ENCODE data around the gene ARSG. TPM values are rescaled to one million over a fixed set of nuclear protein-coding genes. Genes with fewer than 3 reads are reported as not detected.
"Not testable (repeated sequence)": the region's sequence is repeated elsewhere in the genome, so short reads cannot be mapped to it uniquely, and the experiment has no call there.

ARSG gene
- polyA plus RNA-seq, 1 donor from 2014 or later: 16.9 TPM

DNA sequence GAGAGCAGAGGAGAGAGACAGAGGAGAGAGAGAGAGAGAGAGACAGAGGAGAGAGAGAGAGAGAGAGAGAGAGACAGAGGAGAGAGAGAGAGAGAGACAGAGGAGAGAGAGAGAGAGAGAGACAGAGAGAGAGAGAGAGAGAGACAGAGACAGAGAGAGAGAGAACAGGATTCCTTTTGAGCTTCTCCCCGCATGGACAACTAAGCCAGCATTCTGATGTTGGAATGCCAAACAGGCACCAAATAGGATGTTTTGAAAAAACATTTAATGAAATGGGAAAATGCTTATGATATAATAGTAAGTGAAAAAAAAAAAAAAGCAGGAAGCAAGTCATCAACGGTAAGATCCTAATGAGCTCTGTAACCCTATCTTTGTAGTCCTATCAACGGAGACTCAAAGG, 60.7 kb downstream of the ARSG start:
- H3K36me3 ChIP-seq (ENCODE audit: insufficient read depth, low read length): no peaks in the 10 kb centered on the region
- no peaks in the 10 kb centered on the region for H3K9me3 ChIP-seq (ENCODE audit: low read length)
- H3K4me3 ChIP-seq (ENCODE audit: low read length): no peak overlapping the region
- H3K27me3 ChIP-seq (ENCODE audit: insufficient read depth, low read depth, low read length): no peaks in the 10 kb centered on the region
- no peak overlapping the region for H3K9ac ChIP-seq (ENCODE audit: low read length)
- no peak overlapping the region for H2AFZ ChIP-seq (ENCODE audit: low read depth, low read length)
- H3K79me2 ChIP-seq (replicated peaks; ENCODE audit: insufficient read depth, low read length): no peaks in the 10 kb centered on the region
- H4K20me1 ChIP-seq (ENCODE audit: insufficient read depth): no peaks in the 10 kb centered on the region
- H3K27ac ChIP-seq (ENCODE audit: low read length): no peak overlapping the region
- TF ChIP-seq, protein P1, sequence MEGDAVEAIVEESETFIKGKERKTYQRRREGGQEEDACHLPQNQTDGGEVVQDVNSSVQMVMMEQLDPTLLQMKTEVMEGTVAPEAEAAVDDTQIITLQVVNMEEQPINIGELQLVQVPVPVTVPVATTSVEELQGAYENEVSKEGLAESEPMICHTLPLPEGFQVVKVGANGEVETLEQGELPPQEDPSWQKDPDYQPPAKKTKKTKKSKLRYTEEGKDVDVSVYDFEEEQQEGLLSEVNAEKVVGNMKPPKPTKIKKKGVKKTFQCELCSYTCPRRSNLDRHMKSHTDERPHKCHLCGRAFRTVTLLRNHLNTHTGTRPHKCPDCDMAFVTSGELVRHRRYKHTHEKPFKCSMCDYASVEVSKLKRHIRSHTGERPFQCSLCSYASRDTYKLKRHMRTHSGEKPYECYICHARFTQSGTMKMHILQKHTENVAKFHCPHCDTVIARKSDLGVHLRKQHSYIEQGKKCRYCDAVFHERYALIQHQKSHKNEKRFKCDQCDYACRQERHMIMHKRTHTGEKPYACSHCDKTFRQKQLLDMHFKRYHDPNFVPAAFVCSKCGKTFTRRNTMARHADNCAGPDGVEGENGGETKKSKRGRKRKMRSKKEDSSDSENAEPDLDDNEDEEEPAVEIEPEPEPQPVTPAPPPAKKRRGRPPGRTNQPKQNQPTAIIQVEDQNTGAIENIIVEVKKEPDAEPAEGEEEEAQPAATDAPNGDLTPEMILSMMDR (IDR thresholded peaks at IDR 0.05; ENCODE audit: poor library complexity, severe bottlenecking): no peak
- no peak for TF ChIP-seq EZH2 (IDR thresholded peaks at IDR 0.05; ENCODE audit: borderline replicate concordance, insufficient read depth, low read length, poor library complexity, severe bottlenecking)
- no peak for TF ChIP-seq EP300 (conservative IDR thresholded peaks at IDR 0.05; ENCODE audit: poor library complexity, severe bottlenecking)
- no peak for TF ChIP-seq MXI1 (conservative IDR thresholded peaks at IDR 0.05; ENCODE audit: poor library complexity, severe bottlenecking)
- TF ChIP-seq RAD21 (conservative IDR thresholded peaks at IDR 0.05): no peak
- TF ChIP-seq POLR2AphosphoS5 (IDR thresholded peaks at IDR 0.05): no peak
- no peak for TF ChIP-seq TAF1 (IDR thresholded peaks at IDR 0.05; ENCODE audit: low read depth)
- TF ChIP-seq, protein P2, sequence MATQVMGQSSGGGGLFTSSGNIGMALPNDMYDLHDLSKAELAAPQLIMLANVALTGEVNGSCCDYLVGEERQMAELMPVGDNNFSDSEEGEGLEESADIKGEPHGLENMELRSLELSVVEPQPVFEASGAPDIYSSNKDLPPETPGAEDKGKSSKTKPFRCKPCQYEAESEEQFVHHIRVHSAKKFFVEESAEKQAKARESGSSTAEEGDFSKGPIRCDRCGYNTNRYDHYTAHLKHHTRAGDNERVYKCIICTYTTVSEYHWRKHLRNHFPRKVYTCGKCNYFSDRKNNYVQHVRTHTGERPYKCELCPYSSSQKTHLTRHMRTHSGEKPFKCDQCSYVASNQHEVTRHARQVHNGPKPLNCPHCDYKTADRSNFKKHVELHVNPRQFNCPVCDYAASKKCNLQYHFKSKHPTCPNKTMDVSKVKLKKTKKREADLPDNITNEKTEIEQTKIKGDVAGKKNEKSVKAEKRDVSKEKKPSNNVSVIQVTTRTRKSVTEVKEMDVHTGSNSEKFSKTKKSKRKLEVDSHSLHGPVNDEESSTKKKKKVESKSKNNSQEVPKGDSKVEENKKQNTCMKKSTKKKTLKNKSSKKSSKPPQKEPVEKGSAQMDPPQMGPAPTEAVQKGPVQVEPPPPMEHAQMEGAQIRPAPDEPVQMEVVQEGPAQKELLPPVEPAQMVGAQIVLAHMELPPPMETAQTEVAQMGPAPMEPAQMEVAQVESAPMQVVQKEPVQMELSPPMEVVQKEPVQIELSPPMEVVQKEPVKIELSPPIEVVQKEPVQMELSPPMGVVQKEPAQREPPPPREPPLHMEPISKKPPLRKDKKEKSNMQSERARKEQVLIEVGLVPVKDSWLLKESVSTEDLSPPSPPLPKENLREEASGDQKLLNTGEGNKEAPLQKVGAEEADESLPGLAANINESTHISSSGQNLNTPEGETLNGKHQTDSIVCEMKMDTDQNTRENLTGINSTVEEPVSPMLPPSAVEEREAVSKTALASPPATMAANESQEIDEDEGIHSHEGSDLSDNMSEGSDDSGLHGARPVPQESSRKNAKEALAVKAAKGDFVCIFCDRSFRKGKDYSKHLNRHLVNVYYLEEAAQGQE (IDR thresholded peaks at IDR 0.05; ENCODE audit: borderline replicate concordance): no peak
- no peak for TF ChIP-seq SMC3 (conservative IDR thresholded peaks at IDR 0.05; ENCODE audit: poor library complexity)
- no peaks in the 10 kb centered on the region for H3F3A ChIP-seq (ENCODE audit: insufficient read depth, low read length, poor library complexity, severe bottlenecking)
- H3K4me2 ChIP-seq (ENCODE audit: low read length): no peak overlapping the region
- no peaks in the 10 kb centered on the region for H3K9me2 ChIP-seq (ENCODE audit: insufficient read depth, low read length)

DNA sequence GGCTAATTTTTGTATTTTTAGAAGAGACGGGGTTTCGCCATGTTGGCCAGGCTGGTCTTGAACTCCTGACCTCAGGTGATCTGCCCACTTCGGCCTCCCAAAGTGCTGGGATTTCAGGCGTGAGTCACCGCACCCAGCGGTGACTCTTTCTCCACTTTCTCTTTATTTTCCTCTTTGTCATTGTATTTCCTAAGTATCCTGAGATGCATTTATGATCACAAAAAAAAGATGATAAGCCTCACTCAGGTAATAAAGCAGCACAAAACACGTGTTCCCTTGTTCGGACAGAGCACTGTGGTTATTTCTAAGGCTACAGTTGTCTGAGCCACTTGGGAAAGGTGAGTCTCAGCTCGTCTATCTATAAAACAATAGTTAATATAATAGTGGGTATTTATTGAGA, 61.4 kb downstream of the ARSG start:
- H3F3A ChIP-seq (ENCODE audit: insufficient read depth, low read length, poor library complexity, severe bottlenecking); H3K4me3 ChIP-seq (ENCODE audit: low read length); H2AFZ ChIP-seq (ENCODE audit: low read depth, low read length); H3K9me2 ChIP-seq (ENCODE audit: insufficient read depth, low read length); H3K27me3 ChIP-seq (ENCODE audit: insufficient read depth, low read depth, low read length); H3K9me3 ChIP-seq (ENCODE audit: low read length); H3K27ac ChIP-seq (ENCODE audit: low read length); H3K79me2 ChIP-seq (replicated peaks; ENCODE audit: insufficient read depth, low read length); H3K9ac ChIP-seq (ENCODE audit: low read length); H3K36me3 ChIP-seq (ENCODE audit: insufficient read depth, low read length); H4K20me1 ChIP-seq (ENCODE audit: insufficient read depth); H3K4me2 ChIP-seq (ENCODE audit: low read length): not testable (repeated sequence)

DNA sequence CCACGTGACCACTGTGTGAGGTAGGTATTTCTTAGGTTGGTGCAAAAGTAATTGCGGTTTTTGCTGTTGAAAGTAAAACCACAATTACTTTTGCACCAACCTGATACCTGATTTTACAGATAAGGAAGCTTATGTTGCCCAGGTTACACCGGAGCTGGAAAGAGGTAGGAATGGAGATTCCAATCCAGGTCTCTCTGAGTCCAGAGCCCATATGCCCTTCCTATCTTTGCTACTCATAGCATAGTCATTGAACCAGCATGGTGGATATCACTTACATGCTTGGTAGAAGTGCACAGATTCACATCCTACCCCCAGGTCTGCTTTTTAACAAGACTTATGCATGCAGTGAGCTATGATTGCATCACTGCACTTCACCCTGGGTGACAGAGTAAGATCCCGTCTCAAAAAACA, 61.8 kb downstream of the ARSG start:
- no peak overlapping the region for H3K27ac ChIP-seq (ENCODE audit: low read length)
- no peak for TF ChIP-seq TAF1 (IDR thresholded peaks at IDR 0.05; ENCODE audit: low read depth)
- TF ChIP-seq MXI1 (conservative IDR thresholded peaks at IDR 0.05; ENCODE audit: poor library complexity, severe bottlenecking): no peak
- TF ChIP-seq RAD21 (conservative IDR thresholded peaks at IDR 0.05): no peak
- no peak for TF ChIP-seq EZH2 (IDR thresholded peaks at IDR 0.05; ENCODE audit: borderline replicate concordance, insufficient read depth, low read length, poor library complexity, severe bottlenecking)
- no peak for TF ChIP-seq SMC3 (conservative IDR thresholded peaks at IDR 0.05; ENCODE audit: poor library complexity)
- TF ChIP-seq, protein P2 (IDR thresholded peaks at IDR 0.05; ENCODE audit: borderline replicate concordance): no peak
- no peak for TF ChIP-seq POLR2AphosphoS5 (IDR thresholded peaks at IDR 0.05)
- no peak for TF ChIP-seq EP300 (conservative IDR thresholded peaks at IDR 0.05; ENCODE audit: poor library complexity, severe bottlenecking)
- TF ChIP-seq, protein P1 (IDR thresholded peaks at IDR 0.05; ENCODE audit: poor library complexity, severe bottlenecking): no peak

More for the DNA sequence above, 61.8 kb downstream of the ARSG start:
- H2AFZ ChIP-seq (ENCODE audit: low read depth, low read length): no peak overlapping the region
- H3K4me2 ChIP-seq (ENCODE audit: low read length): no peak overlapping the region
- H3K9ac ChIP-seq (ENCODE audit: low read length): no peak overlapping the region
- H4K20me1 ChIP-seq (ENCODE audit: insufficient read depth): no peaks in the 10 kb centered on the region
- H3K4me3 ChIP-seq (ENCODE audit: low read length): no peak overlapping the region
- H3F3A ChIP-seq (ENCODE audit: insufficient read depth, low read length, poor library complexity, severe bottlenecking): no peaks in the 10 kb centered on the region
- H3K27me3 ChIP-seq (ENCODE audit: insufficient read depth, low read depth, low read length): no peaks in the 10 kb centered on the region
- no peaks in the 10 kb centered on the region for H3K9me3 ChIP-seq (ENCODE audit: low read length)
- H3K36me3 ChIP-seq (ENCODE audit: insufficient read depth, low read length): no peaks in the 10 kb centered on the region
- H3K9me2 ChIP-seq (ENCODE audit: insufficient read depth, low read length): no peaks in the 10 kb centered on the region
- no peaks in the 10 kb centered on the region for H3K79me2 ChIP-seq (replicated peaks; ENCODE audit: insufficient read depth, low read length)
